ENCODE results near the gene CCDC148. TPM values are rescaled to one million over a fixed set of nuclear protein-coding genes. Genes with fewer than 3 reads are reported as not detected.

CCDC148 gene
- total and polyA plus RNA-seq, 4 donors, result 0.02 to 0.42 (median 0.31) TPM

DNA sequence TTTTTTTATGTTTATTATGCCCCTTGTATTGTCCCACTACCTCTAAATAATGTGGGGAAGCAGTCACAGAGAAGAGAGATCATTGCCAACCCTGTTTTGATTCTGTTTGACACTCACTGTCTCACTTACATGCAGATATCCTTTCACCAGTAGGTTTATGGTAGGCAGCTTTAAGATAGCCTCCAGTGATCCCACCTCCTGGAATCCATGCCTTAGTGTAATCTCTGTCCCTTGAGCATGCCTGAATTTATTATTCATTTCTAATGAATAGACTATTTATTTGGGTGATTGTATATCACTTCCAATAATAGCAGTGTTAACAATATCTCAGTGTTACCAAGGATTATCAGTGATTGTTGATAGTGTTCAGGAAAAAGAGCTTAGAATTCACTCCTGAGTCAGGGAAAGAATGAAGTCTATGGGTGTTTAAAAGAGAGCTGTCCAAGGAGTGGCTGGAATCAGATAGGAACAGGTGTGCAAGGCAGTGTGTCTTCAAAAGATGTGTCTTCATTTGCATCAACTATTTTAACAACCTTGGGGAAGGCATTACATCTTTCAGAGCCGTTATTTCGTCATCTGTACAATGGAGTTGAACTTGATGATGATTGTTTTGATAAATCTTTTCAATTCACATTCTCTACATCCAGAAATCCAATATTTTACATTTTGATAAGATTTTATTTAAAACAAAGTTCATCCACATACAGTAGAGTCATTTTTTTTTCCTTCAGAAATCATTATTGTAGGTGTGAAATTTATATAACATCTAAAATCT lies 32.1 kb upstream of the CCDC148 start:
- WGBS, result 85% methylated on average over 2 of the region's 2 CpGs
- H3K36me3 ChIP-seq (ENCODE audit: control insufficient read depth in 4 of 4, insufficient read depth in 3 of 4, low read depth in 1 of 4, low read length in 3 of 4), result no peaks in the 10 kb centered on the region
- H3K27me3 ChIP-seq (ENCODE audit: control insufficient read depth in 4 of 4, insufficient read depth in 4 of 4, low read length in 3 of 4), result no peaks in the 10 kb centered on the region
- H3K9me3 ChIP-seq (ENCODE audit: control insufficient read depth in 4 of 4, low read length in 3 of 4), result no peaks in the 10 kb centered on the region
- no peak for TF ChIP-seq YY1 (IDR thresholded peaks at IDR 0.05)
- TF ChIP-seq SP1 (IDR thresholded peaks at IDR 0.05), result no peak
- TF ChIP-seq JUND (IDR thresholded peaks at IDR 0.05), result no peak
- TF ChIP-seq, protein P1, sequence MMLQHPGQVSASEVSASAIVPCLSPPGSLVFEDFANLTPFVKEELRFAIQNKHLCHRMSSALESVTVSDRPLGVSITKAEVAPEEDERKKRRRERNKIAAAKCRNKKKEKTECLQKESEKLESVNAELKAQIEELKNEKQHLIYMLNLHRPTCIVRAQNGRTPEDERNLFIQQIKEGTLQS (IDR thresholded peaks at IDR 0.05), result no peak
- TF ChIP-seq, protein P2, sequence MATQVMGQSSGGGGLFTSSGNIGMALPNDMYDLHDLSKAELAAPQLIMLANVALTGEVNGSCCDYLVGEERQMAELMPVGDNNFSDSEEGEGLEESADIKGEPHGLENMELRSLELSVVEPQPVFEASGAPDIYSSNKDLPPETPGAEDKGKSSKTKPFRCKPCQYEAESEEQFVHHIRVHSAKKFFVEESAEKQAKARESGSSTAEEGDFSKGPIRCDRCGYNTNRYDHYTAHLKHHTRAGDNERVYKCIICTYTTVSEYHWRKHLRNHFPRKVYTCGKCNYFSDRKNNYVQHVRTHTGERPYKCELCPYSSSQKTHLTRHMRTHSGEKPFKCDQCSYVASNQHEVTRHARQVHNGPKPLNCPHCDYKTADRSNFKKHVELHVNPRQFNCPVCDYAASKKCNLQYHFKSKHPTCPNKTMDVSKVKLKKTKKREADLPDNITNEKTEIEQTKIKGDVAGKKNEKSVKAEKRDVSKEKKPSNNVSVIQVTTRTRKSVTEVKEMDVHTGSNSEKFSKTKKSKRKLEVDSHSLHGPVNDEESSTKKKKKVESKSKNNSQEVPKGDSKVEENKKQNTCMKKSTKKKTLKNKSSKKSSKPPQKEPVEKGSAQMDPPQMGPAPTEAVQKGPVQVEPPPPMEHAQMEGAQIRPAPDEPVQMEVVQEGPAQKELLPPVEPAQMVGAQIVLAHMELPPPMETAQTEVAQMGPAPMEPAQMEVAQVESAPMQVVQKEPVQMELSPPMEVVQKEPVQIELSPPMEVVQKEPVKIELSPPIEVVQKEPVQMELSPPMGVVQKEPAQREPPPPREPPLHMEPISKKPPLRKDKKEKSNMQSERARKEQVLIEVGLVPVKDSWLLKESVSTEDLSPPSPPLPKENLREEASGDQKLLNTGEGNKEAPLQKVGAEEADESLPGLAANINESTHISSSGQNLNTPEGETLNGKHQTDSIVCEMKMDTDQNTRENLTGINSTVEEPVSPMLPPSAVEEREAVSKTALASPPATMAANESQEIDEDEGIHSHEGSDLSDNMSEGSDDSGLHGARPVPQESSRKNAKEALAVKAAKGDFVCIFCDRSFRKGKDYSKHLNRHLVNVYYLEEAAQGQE (IDR thresholded peaks at IDR 0.05), result no peak
- no peak for TF ChIP-seq RXRA (IDR thresholded peaks at IDR 0.05)
- TF ChIP-seq, protein P3, sequence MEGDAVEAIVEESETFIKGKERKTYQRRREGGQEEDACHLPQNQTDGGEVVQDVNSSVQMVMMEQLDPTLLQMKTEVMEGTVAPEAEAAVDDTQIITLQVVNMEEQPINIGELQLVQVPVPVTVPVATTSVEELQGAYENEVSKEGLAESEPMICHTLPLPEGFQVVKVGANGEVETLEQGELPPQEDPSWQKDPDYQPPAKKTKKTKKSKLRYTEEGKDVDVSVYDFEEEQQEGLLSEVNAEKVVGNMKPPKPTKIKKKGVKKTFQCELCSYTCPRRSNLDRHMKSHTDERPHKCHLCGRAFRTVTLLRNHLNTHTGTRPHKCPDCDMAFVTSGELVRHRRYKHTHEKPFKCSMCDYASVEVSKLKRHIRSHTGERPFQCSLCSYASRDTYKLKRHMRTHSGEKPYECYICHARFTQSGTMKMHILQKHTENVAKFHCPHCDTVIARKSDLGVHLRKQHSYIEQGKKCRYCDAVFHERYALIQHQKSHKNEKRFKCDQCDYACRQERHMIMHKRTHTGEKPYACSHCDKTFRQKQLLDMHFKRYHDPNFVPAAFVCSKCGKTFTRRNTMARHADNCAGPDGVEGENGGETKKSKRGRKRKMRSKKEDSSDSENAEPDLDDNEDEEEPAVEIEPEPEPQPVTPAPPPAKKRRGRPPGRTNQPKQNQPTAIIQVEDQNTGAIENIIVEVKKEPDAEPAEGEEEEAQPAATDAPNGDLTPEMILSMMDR (IDR thresholded peaks at IDR 0.05; ENCODE audit: low read depth, low read length, missing input control), result no peak
- no peak for TF ChIP-seq TAF1 (conservative IDR thresholded peaks at IDR 0.05)
- TF ChIP-seq EGR1 (IDR thresholded peaks at IDR 0.05; ENCODE audit: low read depth in 2 of 2), result no peak
- no peak for TF ChIP-seq HNF4A (conservative IDR thresholded peaks at IDR 0.05)
- no peak for TF ChIP-seq GABPA (IDR thresholded peaks at IDR 0.05 in 1 of 2, conservative IDR thresholded peaks at IDR 0.05 in 1 of 2)
- TF ChIP-seq FOXA2 (IDR thresholded peaks at IDR 0.05), result no peak
- TF ChIP-seq FOXA1 (IDR thresholded peaks at IDR 0.05), result no peak
- TF ChIP-seq, protein P4, sequence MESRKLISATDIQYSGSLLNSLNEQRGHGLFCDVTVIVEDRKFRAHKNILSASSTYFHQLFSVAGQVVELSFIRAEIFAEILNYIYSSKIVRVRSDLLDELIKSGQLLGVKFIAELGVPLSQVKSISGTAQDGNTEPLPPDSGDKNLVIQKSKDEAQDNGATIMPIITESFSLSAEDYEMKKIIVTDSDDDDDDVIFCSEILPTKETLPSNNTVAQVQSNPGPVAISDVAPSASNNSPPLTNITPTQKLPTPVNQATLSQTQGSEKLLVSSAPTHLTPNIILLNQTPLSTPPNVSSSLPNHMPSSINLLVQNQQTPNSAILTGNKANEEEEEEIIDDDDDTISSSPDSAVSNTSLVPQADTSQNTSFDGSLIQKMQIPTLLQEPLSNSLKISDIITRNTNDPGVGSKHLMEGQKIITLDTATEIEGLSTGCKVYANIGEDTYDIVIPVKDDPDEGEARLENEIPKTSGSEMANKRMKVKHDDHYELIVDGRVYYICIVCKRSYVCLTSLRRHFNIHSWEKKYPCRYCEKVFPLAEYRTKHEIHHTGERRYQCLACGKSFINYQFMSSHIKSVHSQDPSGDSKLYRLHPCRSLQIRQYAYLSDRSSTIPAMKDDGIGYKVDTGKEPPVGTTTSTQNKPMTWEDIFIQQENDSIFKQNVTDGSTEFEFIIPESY (IDR thresholded peaks at IDR 0.05), result no peak
- TF ChIP-seq, protein P5, sequence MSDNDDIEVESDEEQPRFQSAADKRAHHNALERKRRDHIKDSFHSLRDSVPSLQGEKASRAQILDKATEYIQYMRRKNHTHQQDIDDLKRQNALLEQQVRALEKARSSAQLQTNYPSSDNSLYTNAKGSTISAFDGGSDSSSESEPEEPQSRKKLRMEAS (IDR thresholded peaks at IDR 0.05), result no peak
- no peak for TF ChIP-seq NR2F2 (IDR thresholded peaks at IDR 0.05)
- no peak for TF ChIP-seq HNF4G (IDR thresholded peaks at IDR 0.05)
- DNase-seq (ENCODE audit: low spot score), result no peak
- H3K27ac ChIP-seq (ENCODE audit: low read depth in 1 of 2, low read length in 2 of 2), result no peak overlapping the region
- peaks cover 0 to 5% (median 1%) of the 10 kb centered on the region in 4 donors for H3K4me1 ChIP-seq (ENCODE audit: control insufficient read depth in 4 of 4, insufficient read depth in 4 of 4, low read length in 3 of 4)
- H3K4me3 ChIP-seq (ENCODE audit: low read depth in 1 of 3, low read length in 3 of 3), result no peak overlapping the region
- H3K9ac ChIP-seq (ENCODE audit: low read depth in 1 of 2, low read length in 2 of 2), result no peak overlapping the region
